HG03135 (cell line): Measurements from ENCODE around the gene RNF149.
A peak's percentile ranks its signal among the peaks of the same experiment; 100 is the strongest.
"Not testable (repeated sequence)": the region's sequence is repeated elsewhere in the genome, so short reads cannot be mapped to it uniquely, and the experiment has no call there.

Experiments
- ATAC-seq: cut with Tn5 transposase; IDR thresholded peaks from one replicate; pipeline ENCODE4 v1.9.1; 2021; ENCODE audit warnings: mild to moderate bottlenecking, moderate library complexity; ENCODE audit not compliant: unreplicated experiment

Gene RNF149

DNA sequence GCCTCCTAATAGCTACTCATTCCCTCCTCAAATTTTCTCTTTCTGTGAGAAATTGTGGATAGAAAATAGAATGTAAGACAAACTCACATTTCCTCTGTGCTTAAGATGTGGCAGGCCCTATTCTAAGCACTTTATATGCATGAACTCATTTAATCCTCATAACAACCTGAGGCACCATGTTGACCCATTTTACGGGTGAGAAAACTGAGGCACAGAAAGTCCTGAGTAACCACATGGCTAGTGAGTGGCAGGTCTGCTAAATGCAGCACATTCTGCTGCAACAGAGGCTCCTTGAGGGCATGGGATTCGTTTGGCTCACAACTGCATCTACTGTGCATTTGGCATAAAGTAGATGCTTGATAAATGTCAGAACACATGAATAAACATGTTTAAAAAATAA is 22.7 kb upstream of the RNF149 start:
- ATAC-seq = no peak

DNA sequence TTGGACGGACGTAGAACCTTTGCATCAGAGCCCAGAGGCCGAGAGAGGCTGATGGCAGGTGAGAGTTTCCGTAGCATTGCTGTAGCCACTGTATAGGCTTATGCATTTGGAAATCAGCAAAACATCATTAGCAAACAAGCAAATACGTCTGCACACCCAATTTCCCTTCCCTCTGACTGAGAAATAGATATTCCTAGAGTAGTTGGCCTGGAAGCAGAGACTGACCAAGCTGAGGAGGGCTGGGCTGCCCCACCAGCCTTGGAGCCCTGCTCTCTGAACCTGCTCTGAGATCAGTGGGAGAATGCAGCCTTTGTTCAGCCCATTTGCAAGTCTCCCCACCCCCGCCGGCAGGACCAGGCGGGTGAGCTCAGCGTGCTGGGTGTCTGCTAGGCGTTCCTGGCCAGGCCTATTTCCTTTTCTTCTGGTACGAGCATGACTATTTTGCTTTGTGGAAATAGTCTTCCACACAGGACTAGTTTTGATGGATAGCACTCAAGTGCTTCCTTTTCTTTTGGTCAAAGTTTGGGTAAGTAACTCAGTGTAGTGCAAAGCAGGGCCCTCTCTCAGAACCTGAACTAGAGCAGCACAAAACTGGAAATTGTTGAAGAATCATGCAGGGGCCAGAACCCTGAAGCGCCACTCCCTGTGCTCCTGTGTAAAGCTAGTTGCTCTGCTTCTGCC is 21.9 kb upstream of the RNF149 start:
- ATAC-seq = no peak

DNA sequence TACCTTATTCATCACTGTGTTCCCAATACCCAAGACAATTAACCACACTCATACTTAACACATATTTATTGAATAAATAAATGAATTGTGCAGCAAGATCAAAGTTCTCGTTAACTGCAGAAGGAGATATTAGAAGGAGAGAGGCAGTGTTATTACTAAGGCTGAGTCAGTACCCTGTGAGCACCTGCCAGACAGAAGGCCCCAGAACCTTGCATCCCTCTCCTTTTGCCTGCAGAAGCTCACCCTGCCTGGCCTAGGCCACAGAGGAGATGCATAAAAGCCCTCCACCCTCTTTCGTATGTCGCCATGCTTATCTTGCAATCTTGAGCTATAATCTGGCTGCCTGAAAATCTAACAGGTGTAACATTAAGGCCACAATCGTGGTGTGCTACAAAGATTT is 20.5 kb upstream of the RNF149 start:
- no peak for ATAC-seq

DNA sequence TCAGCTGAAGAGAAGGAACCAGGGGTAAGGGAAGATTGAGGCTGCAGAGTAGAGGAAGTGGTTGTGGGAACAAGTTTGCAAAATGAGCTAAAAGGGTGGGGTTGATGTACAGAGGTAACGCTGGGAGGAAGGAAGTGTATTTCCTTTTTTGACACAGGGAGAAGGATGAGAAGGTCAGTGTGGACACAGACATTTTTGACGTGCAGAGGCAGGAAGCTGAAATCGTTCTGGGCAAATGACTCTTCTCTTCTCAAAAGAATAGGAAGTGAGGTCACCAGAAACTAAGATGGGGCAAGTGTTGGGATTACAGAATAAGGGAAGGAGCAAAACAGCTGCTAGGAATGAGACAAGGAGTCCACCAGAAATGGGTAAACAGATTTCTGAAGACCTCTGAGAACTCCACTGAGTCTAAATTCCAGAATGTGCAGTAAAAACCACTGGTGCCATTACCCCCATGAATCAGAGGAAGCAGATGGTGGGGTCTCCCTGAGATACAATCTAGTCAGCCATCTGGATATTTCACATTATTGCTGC is 20.0 kb upstream of the RNF149 start:
- ATAC-seq = peak; percentile 34

DNA sequence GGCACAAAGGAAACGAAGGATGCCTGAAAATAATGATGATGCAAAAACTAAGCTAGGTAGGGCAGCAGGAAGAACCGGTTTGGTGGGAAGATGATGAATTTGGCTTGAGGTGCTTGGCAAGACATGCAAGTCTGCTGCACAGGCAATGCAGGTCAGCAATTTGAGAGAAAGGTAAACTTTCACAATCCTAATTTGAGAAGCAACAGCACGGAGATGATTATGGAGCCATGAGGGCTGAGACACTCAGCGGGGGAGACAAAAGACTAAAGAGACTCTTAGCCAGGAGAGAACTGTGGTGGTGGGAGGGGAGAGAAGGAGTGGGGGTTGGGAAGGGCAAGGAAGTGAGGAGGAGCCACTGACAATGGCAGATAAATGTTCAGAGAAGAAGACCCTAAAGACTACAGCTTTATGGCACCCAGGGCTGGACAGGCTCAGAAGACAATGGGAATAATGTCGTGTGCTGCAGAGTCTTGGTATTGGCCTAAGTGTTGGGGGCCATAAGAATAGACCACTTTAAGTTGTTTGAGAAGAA is 19.4 kb upstream of the RNF149 start:
- no peak for ATAC-seq

DNA sequence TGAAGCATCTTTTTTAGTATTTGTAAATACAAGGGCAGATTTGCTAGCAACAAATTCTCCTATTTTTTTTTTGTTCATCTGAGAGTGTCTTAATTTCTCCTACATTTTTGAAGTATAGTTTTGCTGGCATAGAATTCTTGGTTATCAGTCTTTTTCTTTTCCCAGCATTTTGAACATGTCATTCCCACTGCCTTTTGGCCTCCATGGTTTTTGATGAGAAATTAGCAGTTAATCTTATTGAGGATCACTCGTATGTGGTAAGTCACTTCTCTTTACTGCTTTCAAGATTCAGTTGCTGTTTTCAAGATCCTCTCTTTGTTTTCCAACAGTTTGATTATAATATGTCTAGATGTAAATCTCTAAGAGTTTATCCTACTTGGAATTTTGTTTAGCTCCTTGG is 16.9 kb upstream of the RNF149 start:
- ATAC-seq = no peak

DNA sequence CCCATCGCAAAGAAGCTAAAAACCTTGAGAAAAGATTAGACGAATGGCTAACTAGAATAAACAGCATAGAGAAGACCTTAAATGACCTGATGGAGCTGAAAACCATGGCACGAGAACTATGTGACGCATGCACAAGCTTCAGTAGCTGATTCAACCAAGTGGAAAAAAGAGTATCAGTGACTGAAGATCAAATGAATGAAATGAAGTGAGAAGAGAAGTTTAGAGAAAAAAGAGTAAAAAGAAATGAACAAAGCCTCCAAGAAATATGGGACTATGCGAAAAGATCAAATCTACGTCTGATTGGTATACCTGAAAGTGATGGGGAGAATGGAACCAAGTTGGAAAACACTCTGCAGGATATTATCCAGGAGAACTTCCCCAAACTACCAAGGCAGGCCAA is 8.1 kb upstream of the RNF149 start:
- ATAC-seq = not testable (repeated sequence)

DNA sequence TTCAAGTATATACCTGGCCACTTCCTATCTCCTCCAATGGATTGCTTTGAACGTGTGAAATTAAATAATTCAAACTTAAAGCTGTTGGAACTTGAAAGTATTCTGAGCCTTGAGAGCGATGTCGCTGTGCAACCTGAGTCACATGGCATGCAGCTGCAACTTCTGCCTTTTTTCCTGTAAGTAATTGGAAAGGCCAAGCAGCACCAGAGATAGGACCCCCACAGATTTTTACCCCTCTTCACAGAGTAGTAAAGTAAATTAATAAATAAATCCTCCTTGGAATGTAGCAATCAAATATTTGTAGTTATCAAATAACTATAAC is 3.2 kb upstream of the RNF149 start:
- ATAC-seq = no peak

DNA sequence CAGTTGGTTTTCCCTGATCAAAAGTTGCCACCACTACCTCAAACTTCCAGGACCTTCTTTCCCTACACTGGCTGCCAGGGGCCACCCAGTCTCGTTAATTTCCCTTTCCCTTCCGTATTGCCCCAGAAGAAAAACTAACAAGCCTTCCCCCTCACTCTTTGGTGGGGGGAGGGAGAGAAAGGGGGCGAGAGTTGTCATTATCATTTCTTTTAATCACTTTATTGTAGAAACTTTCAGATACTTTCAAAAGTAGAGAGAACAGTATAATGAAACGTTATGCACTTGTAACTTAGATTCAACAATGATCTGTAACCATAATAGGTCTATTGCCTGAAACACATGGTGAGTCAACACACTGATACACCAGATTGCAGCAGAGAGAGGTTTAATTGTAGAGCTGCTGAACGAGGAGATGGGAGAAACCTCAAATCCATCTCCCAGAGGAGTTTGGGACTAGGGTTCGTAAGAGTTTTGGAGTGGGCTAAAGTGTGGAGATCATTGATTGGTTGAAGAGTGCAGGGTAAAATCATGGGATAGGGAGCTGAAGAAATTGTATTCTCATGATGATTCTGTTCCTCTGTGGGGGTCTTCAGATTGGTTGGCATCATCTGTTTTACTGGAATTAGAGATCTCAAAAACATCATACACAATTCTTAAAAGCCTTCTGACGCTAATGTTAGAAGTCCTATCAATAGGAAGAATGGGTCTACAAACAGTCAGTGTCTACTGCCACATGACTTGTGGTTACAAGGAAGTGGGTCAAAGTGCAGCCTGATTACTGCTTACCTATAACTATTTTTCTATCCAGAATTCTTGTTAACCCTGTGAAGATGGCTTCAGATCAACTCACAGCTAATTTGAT is 2.6 kb upstream of the RNF149 start:
- ATAC-seq = no peak

DNA sequence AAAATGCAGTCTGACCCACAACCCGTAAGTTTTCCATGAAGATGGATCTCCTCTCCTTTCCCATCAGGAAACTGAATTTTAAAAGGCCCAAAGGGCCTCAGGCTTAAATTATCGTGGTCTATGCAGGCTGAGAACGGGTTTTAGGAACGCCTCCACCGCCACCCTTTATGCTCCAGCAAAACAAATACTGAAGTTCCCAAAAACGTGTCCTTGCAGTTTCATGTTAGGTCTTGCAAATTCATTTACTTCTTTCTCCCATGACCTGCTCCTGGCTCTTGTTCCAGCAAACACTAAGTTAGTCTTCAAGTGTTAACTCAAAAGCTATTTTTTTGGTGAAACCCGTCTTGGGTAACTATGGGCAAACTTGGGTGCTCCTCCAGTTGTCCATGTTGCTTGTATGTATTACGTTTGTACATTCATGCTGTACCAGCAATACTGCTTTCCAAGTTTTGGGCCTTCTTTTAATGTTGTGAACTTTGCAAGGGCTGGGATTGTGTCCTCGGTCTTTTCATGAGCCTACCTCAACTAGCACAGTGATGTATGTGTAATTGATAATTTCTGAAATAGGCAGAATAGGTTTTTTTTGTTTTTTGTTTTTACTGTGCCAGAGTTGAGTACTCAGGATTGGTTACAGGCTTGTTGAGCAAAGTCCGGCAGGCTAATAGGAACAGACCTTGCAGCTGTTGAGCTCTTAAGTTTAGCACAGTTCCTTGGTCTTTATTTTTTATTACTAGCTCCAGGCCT is 1.8 kb upstream of the RNF149 start:
- no peak for ATAC-seq

DNA sequence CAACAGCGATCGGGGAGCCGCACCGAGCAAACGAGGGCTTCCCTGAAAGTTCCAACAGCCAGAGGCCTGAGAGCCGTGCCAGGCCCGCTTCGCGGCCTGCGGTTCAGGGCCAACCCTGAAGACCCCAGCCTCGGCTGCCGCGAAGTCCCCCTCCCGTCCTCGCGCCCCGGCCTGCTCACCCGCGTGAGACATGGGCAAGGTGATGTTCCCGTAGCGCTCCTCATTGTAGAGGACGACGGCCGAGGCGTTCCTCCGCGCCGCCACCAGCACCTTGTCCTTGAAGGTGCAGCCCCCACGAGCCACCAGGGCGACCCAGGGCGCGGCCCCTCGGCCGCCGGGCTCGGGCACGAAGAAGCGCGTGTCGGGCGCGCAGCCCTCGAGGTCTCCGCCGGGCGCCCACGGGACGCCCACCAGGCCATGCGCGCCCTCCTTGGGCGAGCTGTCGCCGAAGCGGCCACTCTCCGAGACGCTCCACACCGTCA is 510 bp downstream of the RNF149 start:
- ATAC-seq = peak; percentile 23

DNA sequence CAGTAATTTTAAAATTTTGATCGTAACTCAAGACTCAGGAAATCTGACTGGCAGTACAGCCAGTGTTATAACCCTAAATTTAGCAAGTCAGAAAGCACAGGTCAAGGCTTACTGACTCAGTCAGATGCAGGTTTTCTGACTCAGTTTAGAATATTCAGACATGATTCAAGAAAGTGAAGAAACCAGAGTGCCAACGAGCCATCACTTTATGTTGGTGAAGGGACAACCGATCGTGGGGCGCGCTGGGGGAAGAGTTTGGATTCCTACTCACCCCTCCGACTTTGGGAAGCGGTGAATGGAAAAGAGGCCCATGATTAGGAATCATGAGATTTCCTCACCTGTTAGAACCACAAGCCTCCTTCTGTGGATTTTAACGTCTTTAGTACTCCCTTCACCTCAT is 998 bp downstream of the RNF149 start:
- ATAC-seq = no peak

DNA sequence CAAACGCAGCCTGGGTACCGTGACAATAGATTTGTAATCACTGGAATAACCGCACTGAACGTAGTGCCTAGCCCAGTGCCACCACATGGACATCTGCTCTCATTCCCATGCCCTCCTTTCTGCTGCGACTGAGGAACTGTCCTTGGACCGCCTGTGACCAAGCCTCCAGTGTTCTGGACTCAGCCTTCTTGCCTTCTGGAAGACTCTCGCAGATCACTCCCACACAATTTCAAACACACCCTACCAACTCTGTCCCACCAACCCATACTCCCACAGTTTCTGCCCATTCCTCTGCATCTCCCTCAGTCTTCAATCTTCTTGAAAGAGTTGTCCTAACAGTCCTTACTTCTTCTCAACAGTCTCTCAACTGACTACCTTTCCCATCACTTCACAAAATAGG is 2.1 kb downstream of the RNF149 start:
- ATAC-seq = peak; percentile 1

DNA sequence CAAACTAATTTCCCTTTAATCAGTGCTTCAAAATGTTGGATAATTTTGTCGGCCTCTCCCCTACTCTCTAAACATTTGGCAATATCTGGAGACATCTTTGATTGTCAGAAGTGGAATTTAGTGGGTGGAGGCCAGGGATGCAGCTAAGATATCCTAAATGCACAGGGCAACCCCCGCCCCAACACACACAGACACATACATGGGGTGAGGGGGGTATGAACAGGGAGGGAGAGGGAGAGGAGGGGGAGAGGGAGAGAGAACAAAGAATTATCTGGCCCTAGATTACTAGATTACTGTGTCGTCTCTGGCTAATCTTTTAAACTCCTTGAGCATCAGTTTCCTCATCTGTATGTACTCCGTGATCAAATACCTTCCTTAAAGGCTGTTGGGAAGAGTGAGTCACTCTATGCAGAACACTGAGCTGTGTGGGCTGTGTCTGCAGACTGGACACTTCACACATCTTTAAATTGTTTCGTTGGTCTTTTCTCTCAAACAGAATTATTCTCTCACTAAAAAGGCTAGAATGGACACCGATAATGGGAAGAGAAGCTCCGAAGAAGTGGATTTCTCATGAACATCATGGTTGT is 2.9 kb downstream of the RNF149 start:
- no peak for ATAC-seq

DNA sequence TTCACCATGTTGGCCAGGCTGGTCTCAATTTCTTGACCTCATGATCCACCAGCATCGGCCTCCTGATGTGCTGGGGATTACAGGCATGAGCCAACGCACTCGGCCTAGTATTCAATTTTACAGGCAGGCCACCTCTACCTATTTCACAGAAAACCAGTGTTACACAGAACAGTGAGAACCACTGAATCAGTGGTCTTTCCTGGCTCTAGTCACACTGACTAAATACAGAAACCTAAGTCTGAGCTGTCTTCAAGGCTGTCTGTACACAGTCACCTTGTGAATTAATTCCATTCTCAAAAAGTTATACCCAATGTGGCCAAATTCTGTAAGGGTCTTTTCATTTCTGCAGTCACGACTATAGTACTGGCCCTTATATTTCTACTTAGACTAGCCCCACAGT is 3.5 kb downstream of the RNF149 start:
- no peak for ATAC-seq

DNA sequence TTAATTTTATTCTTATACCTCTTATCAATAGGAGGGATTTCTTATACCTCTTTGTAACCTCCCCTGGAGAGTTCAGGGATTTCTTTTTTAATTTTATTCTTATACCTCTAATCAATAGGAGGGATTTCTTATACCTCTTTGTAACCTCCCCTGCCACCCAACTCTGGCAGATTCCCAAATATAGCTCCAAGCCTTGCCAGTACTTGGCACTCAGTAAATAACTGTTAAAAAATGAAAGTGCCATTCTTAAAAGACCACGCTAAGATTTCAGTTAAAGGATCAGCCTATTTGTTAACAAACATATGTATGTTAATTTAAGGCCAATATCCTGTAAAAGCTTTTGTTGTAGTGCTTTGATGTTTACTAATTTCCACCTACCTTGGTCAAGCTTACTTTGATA is 4.8 kb downstream of the RNF149 start:
- no peak for ATAC-seq

DNA sequence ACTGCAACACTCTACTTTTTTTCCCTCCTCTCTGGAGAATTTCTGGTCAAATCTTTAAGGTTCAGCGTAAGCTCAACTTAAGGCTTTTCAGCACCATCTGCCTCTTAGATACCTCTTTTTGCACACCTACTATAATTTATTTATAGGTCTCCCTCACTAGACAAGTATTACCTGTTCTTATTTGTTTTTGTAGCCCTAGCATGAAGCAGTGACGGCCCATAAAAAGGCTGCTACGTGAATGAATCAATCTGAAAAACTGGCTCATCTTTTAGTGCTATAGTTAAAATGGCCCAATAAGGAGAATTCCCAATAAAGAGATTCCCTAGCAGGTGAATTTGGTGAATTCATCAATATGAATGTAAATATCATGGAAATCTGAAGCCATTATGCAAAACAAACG is 6.5 kb downstream of the RNF149 start:
- no peak for ATAC-seq

DNA sequence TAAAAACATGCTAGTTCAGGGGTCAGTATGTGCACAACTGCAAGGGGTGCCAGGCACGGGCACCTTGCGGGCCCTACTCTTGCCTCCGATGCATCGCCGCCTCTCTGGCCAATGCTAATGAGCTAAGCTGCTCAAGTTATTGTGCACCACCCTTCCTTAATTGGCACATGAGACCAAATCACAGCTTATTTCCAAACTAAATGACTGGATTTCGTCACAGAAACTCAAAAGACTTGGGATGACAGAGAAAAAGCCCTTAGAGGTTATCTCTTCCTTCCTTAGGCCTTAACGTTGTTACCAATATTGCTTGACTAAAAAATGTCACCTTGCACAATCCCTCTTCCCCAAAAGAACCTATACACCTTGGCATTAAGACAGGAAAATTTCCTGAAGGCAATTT is 7.7 kb downstream of the RNF149 start:
- no peak for ATAC-seq

DNA sequence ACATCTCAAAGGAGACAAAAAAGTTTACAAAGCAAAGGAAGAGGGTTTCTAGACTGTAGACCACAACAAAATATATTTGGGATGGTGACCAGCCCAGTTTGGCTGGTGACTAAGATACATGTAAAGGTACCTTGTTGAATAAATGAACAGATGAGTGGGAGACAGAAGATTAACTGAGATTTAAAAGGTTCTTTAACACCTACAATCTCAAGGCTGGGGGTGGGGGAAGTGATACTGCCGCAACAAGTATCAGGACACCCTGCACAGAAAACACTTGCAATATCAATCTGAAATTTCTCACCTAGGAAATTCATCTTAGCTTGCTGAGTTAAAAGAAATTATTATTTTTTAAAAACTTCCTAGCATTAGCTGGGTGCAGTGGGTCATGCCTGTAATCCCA is 8.3 kb downstream of the RNF149 start:
- ATAC-seq = no peak

DNA sequence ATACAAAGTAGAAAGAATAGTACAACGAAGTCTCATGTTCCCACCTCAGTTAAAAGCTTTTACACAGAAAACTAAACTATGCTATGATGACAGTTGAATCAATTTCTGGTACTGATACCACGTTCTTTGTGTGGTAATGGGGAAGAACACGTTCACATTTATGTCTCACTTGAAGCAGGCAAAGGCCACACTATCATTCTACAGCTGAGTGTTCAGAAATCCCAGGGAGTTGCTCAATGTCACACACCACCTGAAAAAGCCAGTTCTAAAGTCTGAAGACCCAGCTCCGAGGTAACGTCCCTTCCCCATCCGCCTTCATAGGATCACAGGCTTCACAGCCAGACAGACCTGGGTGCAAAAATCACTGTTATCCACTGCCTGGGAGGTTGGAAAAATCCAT is 8.9 kb downstream of the RNF149 start:
- no peak for ATAC-seq

DNA sequence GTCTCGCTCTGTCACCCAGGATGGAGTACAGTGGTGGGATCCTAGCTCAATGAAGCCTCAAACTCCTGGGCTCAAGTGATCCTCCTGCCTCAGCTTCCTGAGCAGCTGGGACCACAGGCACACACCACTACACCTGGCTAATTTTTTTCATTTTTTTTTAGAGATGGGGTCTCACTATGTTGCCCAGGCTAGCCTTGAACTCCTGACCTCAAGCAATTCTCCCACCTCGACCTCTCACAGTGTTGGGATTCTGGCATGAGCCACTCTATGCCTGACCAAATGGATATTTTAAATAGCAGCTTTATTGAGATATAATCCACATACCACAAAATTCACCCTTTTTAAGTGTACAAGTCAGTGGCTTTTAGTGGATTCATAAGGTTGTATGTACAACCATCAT is 11.1 kb downstream of the RNF149 start:
- ATAC-seq = no peak
